SJSA1 (cell line): ENCODE measurements around the gene KCNC2. TPM values are rescaled to one million over a fixed set of nuclear protein-coding genes. Genes with fewer than 3 reads are reported as not detected.

Experiments
- DNase-seq, 2 experiments: peaks; one replicate each; pipeline ENCODE4 v3.0.0-alpha.2; 2015 to 2020; ENCODE audit warnings: low spot score in 2 of 2, low read depth in 1 of 2
- H3K27ac ChIP-seq: fragments of 250-450 bp; sonication (Bioruptor Pico); 2 replicates; pipeline ENCODE4 v1.5.1; 2020; ENCODE audit warnings: mild to moderate bottlenecking, moderate library complexity
- H3K27me3 ChIP-seq: fragments of 250-450 bp; sonication (Bioruptor Pico); replicated peaks from 2 replicates; pipeline ENCODE4 v1.5.1; 2020; ENCODE audit warnings: mild to moderate bottlenecking, moderate library complexity
- H3K36me3 ChIP-seq: fragments of 250-450 bp; sonication (Bioruptor Pico); 2 replicates; pipeline ENCODE4 v1.5.1; 2020; ENCODE audit warnings: mild to moderate bottlenecking
- H3K4me1 ChIP-seq: fragments of 250-450 bp; sonication (Bioruptor Pico); replicated peaks from 2 replicates; pipeline ENCODE4 v1.6.1; 2021; ENCODE audit warnings: mild to moderate bottlenecking
- H3K4me3 ChIP-seq: fragments of 250-450 bp; sonication (Bioruptor Pico); 2 replicates; pipeline ENCODE4 v1.5.1; 2020; ENCODE audit warnings: mild to moderate bottlenecking
- H3K9me3 ChIP-seq: fragments of 250-450 bp; sonication (Bioruptor Pico); replicated peaks from 2 replicates; pipeline ENCODE4 v1.5.1; 2020; ENCODE audit warnings: mild to moderate bottlenecking
- total RNA-seq: library from RNA; depleted of rRNA; stranded (reverse); fragments of >200 nt; shearing (Covaris generic); gene quantifications from 2 replicates; pipeline ENCODE4 v1.2.3, GENCODE V29; 2014; rRNA removed

The KCNC2 gene
- not detected in 2 replicates for total RNA-seq

- no peak within 1 kb of the TSS for H3K4me3 ChIP-seq
- H3K27me3 ChIP-seq, result peaks cover 22% of the 10 kb centered on the region
- H3K4me1 ChIP-seq, result no peaks in the 10 kb centered on the region
- no peak within 1 kb of the TSS for H3K27ac ChIP-seq
- H3K9me3 ChIP-seq, result no peaks in the 10 kb centered on the region
- DNase-seq, result no peak
- no peaks in the 10 kb centered on the region for H3K36me3 ChIP-seq
Observed at GRCh38 chr12:75209812-75210138, at the start of gene KCNC2. Gene KCNC2, minus strand, starts transcription at chr12:75209839.

- H3K4me1 ChIP-seq, result no peaks in the 10 kb centered on the region
- no peak for DNase-seq
- no peak overlapping the region for H3K4me3 ChIP-seq
- H3K27ac ChIP-seq, result no peak overlapping the region
- H3K27me3 ChIP-seq, result no peaks in the 10 kb centered on the region
- no peaks in the 10 kb centered on the region for H3K9me3 ChIP-seq
- H3K36me3 ChIP-seq, result no peaks in the 10 kb centered on the region
Observed at GRCh38 chr12:75259143-75259542, 49.5 kb upstream of the KCNC2 start.

GRCh38 chr12:75257510-75257909, 47.9 kb upstream of the KCNC2 start:
- Histone ChIP-seq H3K27ac (no peak overlapping the region), H3K9me3 (no peaks in the 10 kb centered on the region), H3K4me1 (no peaks in the 10 kb centered on the region), H3K4me3 (no peak overlapping the region), H3K27me3 (no peaks in the 10 kb centered on the region), H3K36me3 (no peaks in the 10 kb centered on the region)
- DNase-seq, result no peak

- Histone ChIP-seq H3K27me3 (no peaks in the 10 kb centered on the region), H3K9me3 (no peaks in the 10 kb centered on the region), H3K36me3 (no peaks in the 10 kb centered on the region), H3K4me3 (no peak overlapping the region), H3K27ac (no peak overlapping the region), H3K4me1 (no peaks in the 10 kb centered on the region)
- DNase-seq, result no peak
Observed at GRCh38 chr12:75245108-75245507, 35.5 kb upstream of the KCNC2 start.

GRCh38 chr12:75239987-75240386, 30.3 kb upstream of the KCNC2 start:
- H3K4me3 ChIP-seq, result no peak overlapping the region
- H3K27me3 ChIP-seq, result no peaks in the 10 kb centered on the region
- H3K9me3 ChIP-seq, result no peaks in the 10 kb centered on the region
- no peaks in the 10 kb centered on the region for H3K36me3 ChIP-seq
- H3K4me1 ChIP-seq, result no peaks in the 10 kb centered on the region
- no peak for DNase-seq
- H3K27ac ChIP-seq, result no peak overlapping the region

GRCh38 chr12:75236206-75236605, 26.6 kb upstream of the KCNC2 start:
- Histone ChIP-seq H3K36me3 (no peaks in the 10 kb centered on the region), H3K9me3 (no peaks in the 10 kb centered on the region), H3K27me3 (no peaks in the 10 kb centered on the region), H3K27ac (no peak overlapping the region), H3K4me3 (no peak overlapping the region), H3K4me1 (no peaks in the 10 kb centered on the region)
- no peak for DNase-seq

- Histone ChIP-seq H3K4me1 (no peaks in the 10 kb centered on the region), H3K27ac (no peak overlapping the region), H3K27me3 (no peaks in the 10 kb centered on the region), H3K9me3 (no peaks in the 10 kb centered on the region), H3K4me3 (no peak overlapping the region), H3K36me3 (no peaks in the 10 kb centered on the region)
- DNase-seq, result no peak
Observed at GRCh38 chr12:75227132-75227531, 17.5 kb upstream of the KCNC2 start.

GRCh38 chr12:75212072-75212471, 2.4 kb upstream of the KCNC2 start:
- Histone ChIP-seq H3K9me3 (no peaks in the 10 kb centered on the region), H3K27me3 (peaks cover 22% of the 10 kb centered on the region), H3K4me3 (no peak overlapping the region), H3K27ac (no peak overlapping the region), H3K4me1 (no peaks in the 10 kb centered on the region), H3K36me3 (no peaks in the 10 kb centered on the region)
- no peak for DNase-seq

GRCh38 chr12:75208856-75209811, 505 bp downstream of the KCNC2 start:
- DNase-seq, result no peak
- no peak overlapping the region for H3K27ac ChIP-seq
- H3K36me3 ChIP-seq, result no peaks in the 10 kb centered on the region
- no peaks in the 10 kb centered on the region for H3K4me1 ChIP-seq
- no peak overlapping the region for H3K4me3 ChIP-seq
- no peaks in the 10 kb centered on the region for H3K9me3 ChIP-seq
- peaks cover 22% of the 10 kb centered on the region for H3K27me3 ChIP-seq

GRCh38 chr12:75207338-75208083, 2.1 kb downstream of the KCNC2 start:
- no peak for DNase-seq
- no peak overlapping the region for H3K4me3 ChIP-seq
- no peaks in the 10 kb centered on the region for H3K9me3 ChIP-seq
- no peaks in the 10 kb centered on the region for H3K36me3 ChIP-seq
- H3K27me3 ChIP-seq, result peaks cover 22% of the 10 kb centered on the region
- no peaks in the 10 kb centered on the region for H3K4me1 ChIP-seq
- H3K27ac ChIP-seq, result no peak overlapping the region

- Histone ChIP-seq H3K4me1 (no peaks in the 10 kb centered on the region), H3K9me3 (no peaks in the 10 kb centered on the region), H3K27me3 (peaks cover 22% of the 10 kb centered on the region), H3K27ac (no peak overlapping the region), H3K4me3 (no peak overlapping the region), H3K36me3 (no peaks in the 10 kb centered on the region)
- DNase-seq, result no peak
Observed at GRCh38 chr12:75205558-75205957, 4.1 kb downstream of the KCNC2 start.

- Histone ChIP-seq H3K9me3 (no peaks in the 10 kb centered on the region), H3K36me3 (no peaks in the 10 kb centered on the region), H3K4me1 (no peaks in the 10 kb centered on the region), H3K4me3 (no peak overlapping the region), H3K27me3 (no peaks in the 10 kb centered on the region), H3K27ac (no peak overlapping the region)
- DNase-seq, result no peak
Observed at GRCh38 chr12:75196865-75197264, 12.8 kb downstream of the KCNC2 start.

GRCh38 chr12:75196408-75196807, 13.2 kb downstream of the KCNC2 start:
- DNase-seq, result no peak
- H3K27me3 ChIP-seq, result no peaks in the 10 kb centered on the region
- H3K36me3 ChIP-seq, result no peaks in the 10 kb centered on the region
- no peak overlapping the region for H3K27ac ChIP-seq
- H3K4me3 ChIP-seq, result no peak overlapping the region
- H3K4me1 ChIP-seq, result no peaks in the 10 kb centered on the region
- no peaks in the 10 kb centered on the region for H3K9me3 ChIP-seq

- Histone ChIP-seq H3K9me3 (no peaks in the 10 kb centered on the region; the same call in 1 of the 2 replicates), H3K36me3 (no peaks in the 10 kb centered on the region), H3K27me3 (no peaks in the 10 kb centered on the region; the same call in 1 of the 2 replicates), H3K4me1 (no peaks in the 10 kb centered on the region), H3K27ac (no peak overlapping the region), H3K4me3 (no peak overlapping the region)
- no peak for DNase-seq
Observed at GRCh38 chr12:75194250-75194649, 15.4 kb downstream of the KCNC2 start.
